ENCODE results near the gene DOCK7. TPM values are rescaled to one million over a fixed set of nuclear protein-coding genes. Genes with fewer than 3 reads are reported as not detected.

DOCK7 gene
- total and polyA plus RNA-seq, 2 of the 13 experiments (the other 11 are each of a cell fraction or from before 2014, with no cell fraction given), result 45.7 to 67.2 TPM

DNA sequence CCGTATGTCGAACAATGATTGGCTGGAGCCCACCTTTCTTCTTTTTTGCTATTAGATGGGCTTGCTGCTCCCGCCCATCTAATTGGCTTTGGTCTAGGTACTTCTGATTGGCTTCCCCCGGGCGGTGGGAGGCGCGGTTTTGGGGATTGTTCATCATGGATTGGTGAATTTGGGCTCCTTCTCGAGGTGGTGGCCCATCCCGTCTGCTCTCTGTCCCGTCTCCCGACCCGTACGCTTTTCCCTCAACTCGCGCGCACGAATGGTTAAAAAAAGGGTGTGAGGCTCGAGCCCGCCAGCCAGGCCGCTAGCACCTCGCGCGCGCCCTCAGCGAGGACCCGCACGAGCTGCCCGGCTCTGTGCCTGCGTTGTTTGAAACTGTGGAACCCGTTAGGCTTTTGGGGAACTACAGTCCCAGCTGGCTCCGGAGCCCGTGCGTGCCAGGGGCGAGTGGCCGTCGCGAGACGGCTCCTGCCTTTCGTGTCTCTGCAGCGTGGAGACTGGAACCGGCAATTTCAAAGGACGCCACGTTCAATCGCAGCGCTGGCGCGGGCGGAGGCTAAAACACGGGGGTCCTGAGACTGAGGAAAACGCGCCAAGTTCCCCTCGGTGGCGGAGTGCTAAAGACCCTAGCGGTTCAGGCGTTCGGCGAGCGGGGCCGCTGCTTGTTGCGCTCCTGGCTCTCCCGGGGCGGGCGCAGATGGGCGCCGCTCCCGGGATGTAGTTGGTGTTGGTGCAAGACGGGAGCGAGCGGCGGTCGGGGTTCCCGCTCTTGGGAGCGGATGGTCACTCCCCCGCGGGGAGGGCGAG is 251.5 kb downstream of the DOCK7 start, which contains the start of gene USP1 (continued):
- peak; percentile 82 for TF ChIP-seq POLR2AphosphoS5 (IDR thresholded peaks at IDR 0.05; ENCODE audit: low read depth, low read length)
- TF ChIP-seq ZNF883 (CRISPR knock-in tag; IDR thresholded peaks at IDR 0.05; ENCODE audit: not compliant biosample characterization), result peak; percentile 54
- 0 out of 3 replicates have a peak, but pooled peaks have one; percentile 25 for TF ChIP-seq MXI1 (IDR thresholded peaks at IDR 0.05; ENCODE audit: borderline replicate concordance, low read depth, low read length)
- no peak for TF ChIP-seq SOX13 (IDR thresholded peaks at IDR 0.05)
- TF ChIP-seq SOX13 (CRISPR knock-in tag; conservative IDR thresholded peaks at IDR 0.05 in 1 of 2, IDR thresholded peaks at IDR 0.05 in 1 of 2), result peak in 1 of 2 experiments; percentile 35; a peak in 1 of 4 replicates
- TF ChIP-seq, protein P1, sequence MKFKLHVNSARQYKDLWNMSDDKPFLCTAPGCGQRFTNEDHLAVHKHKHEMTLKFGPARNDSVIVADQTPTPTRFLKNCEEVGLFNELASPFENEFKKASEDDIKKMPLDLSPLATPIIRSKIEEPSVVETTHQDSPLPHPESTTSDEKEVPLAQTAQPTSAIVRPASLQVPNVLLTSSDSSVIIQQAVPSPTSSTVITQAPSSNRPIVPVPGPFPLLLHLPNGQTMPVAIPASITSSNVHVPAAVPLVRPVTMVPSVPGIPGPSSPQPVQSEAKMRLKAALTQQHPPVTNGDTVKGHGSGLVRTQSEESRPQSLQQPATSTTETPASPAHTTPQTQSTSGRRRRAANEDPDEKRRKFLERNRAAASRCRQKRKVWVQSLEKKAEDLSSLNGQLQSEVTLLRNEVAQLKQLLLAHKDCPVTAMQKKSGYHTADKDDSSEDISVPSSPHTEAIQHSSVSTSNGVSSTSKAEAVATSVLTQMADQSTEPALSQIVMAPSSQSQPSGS (CRISPR knock-in tag; IDR thresholded peaks at IDR 0.05), result no peak
- TF ChIP-seq EP300 (IDR thresholded peaks at IDR 0.05; ENCODE audit: low read depth in 2 of 2, low read length in 2 of 2), result peak in 1 of 2 experiments; percentile 34; a peak in 1 of 4 replicates
- TF ChIP-seq EP300 (CRISPR knock-in tag; IDR thresholded peaks at IDR 0.05; ENCODE audit: borderline replicate concordance), result no peak
- TF ChIP-seq POLR2A (IDR thresholded peaks at IDR 0.05; ENCODE audit: insufficient read depth in 1 of 2, low read depth in 2 of 2, low read length in 2 of 2), result peak; percentile 78 to 86
- TF ChIP-seq ZNF343 (CRISPR knock-in tag; IDR thresholded peaks at IDR 0.05), result peak; percentile 60; the same call in 1 of the 2 replicates
- TF ChIP-seq, protein P2, sequence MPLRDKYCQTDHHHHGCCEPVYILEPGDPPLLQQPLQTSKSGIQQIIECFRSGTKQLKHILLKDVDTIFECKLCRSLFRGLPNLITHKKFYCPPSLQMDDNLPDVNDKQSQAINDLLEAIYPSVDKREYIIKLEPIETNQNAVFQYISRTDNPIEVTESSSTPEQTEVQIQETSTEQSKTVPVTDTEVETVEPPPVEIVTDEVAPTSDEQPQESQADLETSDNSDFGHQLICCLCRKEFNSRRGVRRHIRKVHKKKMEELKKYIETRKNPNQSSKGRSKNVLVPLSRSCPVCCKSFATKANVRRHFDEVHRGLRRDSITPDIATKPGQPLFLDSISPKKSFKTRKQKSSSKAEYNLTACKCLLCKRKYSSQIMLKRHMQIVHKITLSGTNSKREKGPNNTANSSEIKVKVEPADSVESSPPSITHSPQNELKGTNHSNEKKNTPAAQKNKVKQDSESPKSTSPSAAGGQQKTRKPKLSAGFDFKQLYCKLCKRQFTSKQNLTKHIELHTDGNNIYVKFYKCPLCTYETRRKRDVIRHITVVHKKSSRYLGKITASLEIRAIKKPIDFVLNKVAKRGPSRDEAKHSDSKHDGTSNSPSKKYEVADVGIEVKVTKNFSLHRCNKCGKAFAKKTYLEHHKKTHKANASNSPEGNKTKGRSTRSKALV (CRISPR knock-in tag; IDR thresholded peaks at IDR 0.05), result peak; percentile 22; the same call in 1 of the 2 replicates
- TF ChIP-seq THAP11 (CRISPR knock-in tag; IDR thresholded peaks at IDR 0.05), result peak; percentile 86
- TF ChIP-seq ZNF124 (CRISPR knock-in tag; IDR thresholded peaks at IDR 0.05), result peak; percentile 43; the same call in 1 of the 2 replicates
- TF ChIP-seq ZNF296 (CRISPR knock-in tag; conservative IDR thresholded peaks at IDR 0.05), result 0 out of 2 replicates have a peak, but pooled peaks have one; percentile 20
- TF ChIP-seq PITX1 (CRISPR knock-in tag; IDR thresholded peaks at IDR 0.05), result peak; percentile 67; the same call in 1 of the 2 replicates
- TF ChIP-seq, protein P3, sequence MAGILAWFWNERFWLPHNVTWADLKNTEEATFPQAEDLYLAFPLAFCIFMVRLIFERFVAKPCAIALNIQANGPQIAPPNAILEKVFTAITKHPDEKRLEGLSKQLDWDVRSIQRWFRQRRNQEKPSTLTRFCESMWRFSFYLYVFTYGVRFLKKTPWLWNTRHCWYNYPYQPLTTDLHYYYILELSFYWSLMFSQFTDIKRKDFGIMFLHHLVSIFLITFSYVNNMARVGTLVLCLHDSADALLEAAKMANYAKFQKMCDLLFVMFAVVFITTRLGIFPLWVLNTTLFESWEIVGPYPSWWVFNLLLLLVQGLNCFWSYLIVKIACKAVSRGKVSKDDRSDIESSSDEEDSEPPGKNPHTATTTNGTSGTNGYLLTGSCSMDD (CRISPR knock-in tag; IDR thresholded peaks at IDR 0.05), result no peak
- TF ChIP-seq GABPA (IDR thresholded peaks at IDR 0.05; ENCODE audit: low read depth, low read length), result no peak
- TF ChIP-seq GABPA (CRISPR knock-in tag; IDR thresholded peaks at IDR 0.05; ENCODE audit: low read depth), result peak; percentile 2; the same call in 1 of the 2 replicates
- TF ChIP-seq SMAD3 (CRISPR knock-in tag; IDR thresholded peaks at IDR 0.05), result 0 out of 2 replicates have a peak, but pooled peaks have one; percentile 65
- TF ChIP-seq, protein P4, sequence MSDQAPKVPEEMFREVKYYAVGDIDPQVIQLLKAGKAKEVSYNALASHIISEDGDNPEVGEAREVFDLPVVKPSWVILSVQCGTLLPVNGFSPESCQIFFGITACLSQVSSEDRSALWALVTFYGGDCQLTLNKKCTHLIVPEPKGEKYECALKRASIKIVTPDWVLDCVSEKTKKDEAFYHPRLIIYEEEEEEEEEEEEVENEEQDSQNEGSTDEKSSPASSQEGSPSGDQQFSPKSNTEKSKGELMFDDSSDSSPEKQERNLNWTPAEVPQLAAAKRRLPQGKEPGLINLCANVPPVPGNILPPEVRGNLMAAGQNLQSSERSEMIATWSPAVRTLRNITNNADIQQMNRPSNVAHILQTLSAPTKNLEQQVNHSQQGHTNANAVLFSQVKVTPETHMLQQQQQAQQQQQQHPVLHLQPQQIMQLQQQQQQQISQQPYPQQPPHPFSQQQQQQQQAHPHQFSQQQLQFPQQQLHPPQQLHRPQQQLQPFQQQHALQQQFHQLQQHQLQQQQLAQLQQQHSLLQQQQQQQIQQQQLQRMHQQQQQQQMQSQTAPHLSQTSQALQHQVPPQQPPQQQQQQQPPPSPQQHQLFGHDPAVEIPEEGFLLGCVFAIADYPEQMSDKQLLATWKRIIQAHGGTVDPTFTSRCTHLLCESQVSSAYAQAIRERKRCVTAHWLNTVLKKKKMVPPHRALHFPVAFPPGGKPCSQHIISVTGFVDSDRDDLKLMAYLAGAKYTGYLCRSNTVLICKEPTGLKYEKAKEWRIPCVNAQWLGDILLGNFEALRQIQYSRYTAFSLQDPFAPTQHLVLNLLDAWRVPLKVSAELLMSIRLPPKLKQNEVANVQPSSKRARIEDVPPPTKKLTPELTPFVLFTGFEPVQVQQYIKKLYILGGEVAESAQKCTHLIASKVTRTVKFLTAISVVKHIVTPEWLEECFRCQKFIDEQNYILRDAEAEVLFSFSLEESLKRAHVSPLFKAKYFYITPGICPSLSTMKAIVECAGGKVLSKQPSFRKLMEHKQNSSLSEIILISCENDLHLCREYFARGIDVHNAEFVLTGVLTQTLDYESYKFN (CRISPR knock-in tag; conservative IDR thresholded peaks at IDR 0.05), result no peak; the same call in 1 of the 2 replicates
- TF ChIP-seq, protein P5, sequence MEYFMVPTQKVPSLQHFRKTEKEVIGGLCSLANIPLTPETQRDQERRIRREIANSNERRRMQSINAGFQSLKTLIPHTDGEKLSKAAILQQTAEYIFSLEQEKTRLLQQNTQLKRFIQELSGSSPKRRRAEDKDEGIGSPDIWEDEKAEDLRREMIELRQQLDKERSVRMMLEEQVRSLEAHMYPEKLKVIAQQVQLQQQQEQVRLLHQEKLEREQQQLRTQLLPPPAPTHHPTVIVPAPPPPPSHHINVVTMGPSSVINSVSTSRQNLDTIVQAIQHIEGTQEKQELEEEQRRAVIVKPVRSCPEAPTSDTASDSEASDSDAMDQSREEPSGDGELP (IDR thresholded peaks at IDR 0.05; ENCODE audit: borderline replicate concordance, low read depth), result peak; percentile 11; the same call in 1 of the 2 replicates

All from HepG2 (cell line).